ENCODE measurements around the gene MAPRE2.

The MAPRE2 gene

DNA sequence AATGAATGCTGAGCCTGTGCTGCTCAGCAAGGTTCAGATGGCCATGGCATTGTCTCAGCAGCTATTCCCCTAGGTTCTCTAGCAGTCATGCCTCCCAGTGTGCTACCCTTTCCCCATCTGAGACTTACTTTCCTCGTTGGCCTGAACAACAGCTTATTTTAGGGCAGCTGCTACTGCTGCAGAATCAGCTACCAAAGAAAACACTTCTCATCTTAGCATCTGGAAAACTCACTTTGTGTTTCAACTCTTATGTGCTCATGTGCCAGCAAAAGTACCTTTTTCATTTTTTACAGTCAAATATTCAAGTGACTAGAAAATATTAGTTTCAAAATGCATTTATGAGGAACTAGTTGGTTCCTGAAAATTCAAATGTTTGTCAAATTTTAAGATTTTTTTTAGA, 139.2 kb downstream of the MAPRE2 start:
- Histone ChIP-seq H3K36me3 (no peaks in the 10 kb centered on the region), H3K27ac (no peak overlapping the region), H3K4me3 (ENCODE audit: low read depth, low read length) (no peak overlapping the region), H3K27me3 (ENCODE audit: insufficient read depth, low read depth, severe bottlenecking) (no peaks in the 10 kb centered on the region), H3K9me3 (ENCODE audit: severe bottlenecking) (no peaks in the 10 kb centered on the region)
- no peak for DNase-seq
- TF ChIP-seq, protein P1, sequence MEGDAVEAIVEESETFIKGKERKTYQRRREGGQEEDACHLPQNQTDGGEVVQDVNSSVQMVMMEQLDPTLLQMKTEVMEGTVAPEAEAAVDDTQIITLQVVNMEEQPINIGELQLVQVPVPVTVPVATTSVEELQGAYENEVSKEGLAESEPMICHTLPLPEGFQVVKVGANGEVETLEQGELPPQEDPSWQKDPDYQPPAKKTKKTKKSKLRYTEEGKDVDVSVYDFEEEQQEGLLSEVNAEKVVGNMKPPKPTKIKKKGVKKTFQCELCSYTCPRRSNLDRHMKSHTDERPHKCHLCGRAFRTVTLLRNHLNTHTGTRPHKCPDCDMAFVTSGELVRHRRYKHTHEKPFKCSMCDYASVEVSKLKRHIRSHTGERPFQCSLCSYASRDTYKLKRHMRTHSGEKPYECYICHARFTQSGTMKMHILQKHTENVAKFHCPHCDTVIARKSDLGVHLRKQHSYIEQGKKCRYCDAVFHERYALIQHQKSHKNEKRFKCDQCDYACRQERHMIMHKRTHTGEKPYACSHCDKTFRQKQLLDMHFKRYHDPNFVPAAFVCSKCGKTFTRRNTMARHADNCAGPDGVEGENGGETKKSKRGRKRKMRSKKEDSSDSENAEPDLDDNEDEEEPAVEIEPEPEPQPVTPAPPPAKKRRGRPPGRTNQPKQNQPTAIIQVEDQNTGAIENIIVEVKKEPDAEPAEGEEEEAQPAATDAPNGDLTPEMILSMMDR (IDR thresholded peaks at IDR 0.05; ENCODE audit: low read depth, low read length), result no peak

DNA sequence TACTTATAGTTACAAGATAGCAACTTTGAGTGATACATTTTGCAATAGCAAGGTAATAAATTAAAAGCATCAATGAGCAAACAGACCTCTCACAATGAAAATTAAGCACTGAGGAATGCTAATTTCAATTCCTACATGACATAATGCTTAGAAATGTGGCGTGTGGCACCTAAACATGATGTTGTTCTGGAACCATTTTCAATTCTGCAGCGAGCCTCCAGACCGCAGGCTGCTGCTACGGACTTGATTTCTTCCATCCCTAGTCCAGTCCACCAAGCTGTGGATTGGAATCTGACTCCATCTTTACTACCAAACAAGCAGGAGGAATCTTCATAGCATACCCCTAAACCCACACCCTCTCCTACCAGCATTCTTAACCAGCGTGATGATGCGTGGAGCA, 140.9 kb downstream of the MAPRE2 start:
- Histone ChIP-seq H3K4me3 (ENCODE audit: low read depth, low read length) (no peak overlapping the region), H3K27me3 (ENCODE audit: insufficient read depth, low read depth, severe bottlenecking) (no peaks in the 10 kb centered on the region), H3K36me3 (no peaks in the 10 kb centered on the region), H3K27ac (no peak overlapping the region), H3K9me3 (ENCODE audit: severe bottlenecking) (no peaks in the 10 kb centered on the region)
- no peak for DNase-seq
- TF ChIP-seq, protein P1 (IDR thresholded peaks at IDR 0.05; ENCODE audit: low read depth, low read length), result no peak

DNA sequence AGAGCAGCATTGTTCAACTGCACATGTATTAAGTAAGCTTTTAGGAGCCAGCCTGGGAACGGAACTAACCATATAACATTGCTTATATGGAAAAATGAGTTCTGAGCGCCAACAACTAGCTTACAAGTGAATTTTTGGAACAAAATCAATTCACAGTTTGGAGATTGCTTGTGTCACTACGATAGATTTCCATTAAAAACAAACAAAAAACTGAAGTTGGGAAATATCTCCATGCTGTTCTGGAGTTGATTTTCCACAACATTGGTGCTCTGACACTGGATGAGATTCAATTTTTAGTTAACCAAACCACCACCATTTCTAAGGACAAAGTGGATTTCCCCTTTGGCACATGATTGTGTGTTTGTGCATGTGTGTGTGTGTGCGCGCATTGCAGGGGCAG, 142.7 kb downstream of the MAPRE2 start:
- H3K36me3 ChIP-seq, result no peaks in the 10 kb centered on the region
- H3K9me3 ChIP-seq (ENCODE audit: severe bottlenecking), result no peaks in the 10 kb centered on the region
- H3K27me3 ChIP-seq (ENCODE audit: insufficient read depth, low read depth, severe bottlenecking), result no peaks in the 10 kb centered on the region
- no peak overlapping the region for H3K27ac ChIP-seq
- H3K4me3 ChIP-seq (ENCODE audit: low read depth, low read length), result no peak overlapping the region
- DNase-seq, result no peak
- TF ChIP-seq, protein P1 (IDR thresholded peaks at IDR 0.05; ENCODE audit: low read depth, low read length), result no peak

- H3K4me3 ChIP-seq (ENCODE audit: low read depth, low read length), result no peak overlapping the region
- H3K27ac ChIP-seq, result no peak overlapping the region
- H3K36me3 ChIP-seq, result no peaks in the 10 kb centered on the region
- H3K27me3 ChIP-seq (ENCODE audit: insufficient read depth, low read depth, severe bottlenecking), result no peaks in the 10 kb centered on the region
- TF ChIP-seq, protein P1 (IDR thresholded peaks at IDR 0.05; ENCODE audit: low read depth, low read length), result no peak
- DNase-seq, result no peak
- no peaks in the 10 kb centered on the region for H3K9me3 ChIP-seq (ENCODE audit: severe bottlenecking)
Observed at GRCh38 chr18:35185771-35186170, 144.6 kb downstream of the MAPRE2 start.

- TF ChIP-seq, protein P1 (IDR thresholded peaks at IDR 0.05; ENCODE audit: low read depth, low read length), result no peak
- no peak overlapping the region for H3K4me3 ChIP-seq (ENCODE audit: low read depth, low read length)
- DNase-seq, result no peak
- H3K27me3 ChIP-seq (ENCODE audit: insufficient read depth, low read depth, severe bottlenecking), result no peaks in the 10 kb centered on the region
- no peaks in the 10 kb centered on the region for H3K36me3 ChIP-seq
- H3K27ac ChIP-seq, result no peak overlapping the region
- no peaks in the 10 kb centered on the region for H3K9me3 ChIP-seq (ENCODE audit: severe bottlenecking)
Observed at GRCh38 chr18:35186291-35187034, 145.2 kb downstream of the MAPRE2 start.

- Histone ChIP-seq H3K36me3 (no peaks in the 10 kb centered on the region), H3K4me3 (ENCODE audit: low read depth, low read length) (no peak overlapping the region), H3K27ac (no peak overlapping the region), H3K9me3 (ENCODE audit: severe bottlenecking) (no peaks in the 10 kb centered on the region), H3K27me3 (ENCODE audit: insufficient read depth, low read depth, severe bottlenecking) (no peaks in the 10 kb centered on the region)
- no peak for DNase-seq
- TF ChIP-seq, protein P1 (IDR thresholded peaks at IDR 0.05; ENCODE audit: low read depth, low read length), result no peak
Observed at GRCh38 chr18:35189510-35189909, 148.3 kb downstream of the MAPRE2 start.
